GM19025 (cell line): ENCODE results near the gene GP1BA.

Experiments
- ATAC-seq: cut with Tn5 transposase; IDR thresholded peaks from one replicate; pipeline ENCODE4 v1.9.1; 2021; ENCODE audit warnings: mild to moderate bottlenecking, low read depth, moderate library complexity; ENCODE audit not compliant: unreplicated experiment

Gene GP1BA

DNA sequence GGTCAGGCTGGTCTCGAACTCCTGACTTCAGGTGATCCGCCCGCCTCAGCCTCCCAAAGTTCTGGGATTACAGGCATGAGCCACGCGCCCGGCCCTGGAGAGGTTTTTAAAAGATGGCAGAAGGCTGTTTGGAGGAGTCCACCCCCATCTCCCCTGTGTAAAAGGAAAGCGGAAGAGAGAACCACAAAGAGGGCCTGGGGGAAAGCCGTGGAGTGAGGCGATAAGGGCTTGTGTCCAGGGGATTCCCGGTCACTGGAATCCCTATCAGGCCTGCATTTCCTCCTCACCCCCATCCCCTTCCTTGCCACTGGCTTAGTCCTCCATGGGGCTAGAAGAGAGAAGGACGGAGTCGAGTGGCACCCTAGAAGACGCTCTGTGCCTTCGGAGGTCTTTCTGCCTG is at the start of gene GP1BA:
Gene GP1BA (plus strand): TSS at position 315 of the 400 bp plus-strand sequence. CDS start 328 bp downstream, outside the sequence.
- ATAC-seq: no peak

DNA sequence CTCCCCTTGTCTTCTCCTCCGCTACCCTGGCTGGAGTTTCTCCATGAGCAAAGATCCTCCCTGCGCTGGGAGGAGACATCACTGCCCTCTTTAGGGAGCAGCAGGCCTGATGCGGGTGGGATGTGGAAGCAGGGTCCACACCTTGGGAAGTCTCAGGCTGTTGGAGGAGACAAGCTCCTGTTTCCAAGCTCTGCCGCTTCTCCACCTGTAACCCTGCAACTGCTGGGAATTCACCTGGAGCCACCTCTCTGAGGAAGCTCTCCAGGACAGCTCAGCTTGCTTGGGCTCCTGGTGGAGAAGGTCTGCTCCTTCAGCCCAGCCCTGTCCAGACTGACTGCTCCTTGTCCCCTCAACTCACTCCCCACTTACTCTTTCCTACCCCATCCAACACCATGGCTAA is 47.6 kb upstream of the GP1BA start:
- no peak for ATAC-seq

GRCh38 chr17:4886830-4887229 is 45.2 kb upstream of the GP1BA start:
- ATAC-seq: no peak

GRCh38 chr17:4887581-4887980 is 44.5 kb upstream of the GP1BA start:
- no peak for ATAC-seq

DNA sequence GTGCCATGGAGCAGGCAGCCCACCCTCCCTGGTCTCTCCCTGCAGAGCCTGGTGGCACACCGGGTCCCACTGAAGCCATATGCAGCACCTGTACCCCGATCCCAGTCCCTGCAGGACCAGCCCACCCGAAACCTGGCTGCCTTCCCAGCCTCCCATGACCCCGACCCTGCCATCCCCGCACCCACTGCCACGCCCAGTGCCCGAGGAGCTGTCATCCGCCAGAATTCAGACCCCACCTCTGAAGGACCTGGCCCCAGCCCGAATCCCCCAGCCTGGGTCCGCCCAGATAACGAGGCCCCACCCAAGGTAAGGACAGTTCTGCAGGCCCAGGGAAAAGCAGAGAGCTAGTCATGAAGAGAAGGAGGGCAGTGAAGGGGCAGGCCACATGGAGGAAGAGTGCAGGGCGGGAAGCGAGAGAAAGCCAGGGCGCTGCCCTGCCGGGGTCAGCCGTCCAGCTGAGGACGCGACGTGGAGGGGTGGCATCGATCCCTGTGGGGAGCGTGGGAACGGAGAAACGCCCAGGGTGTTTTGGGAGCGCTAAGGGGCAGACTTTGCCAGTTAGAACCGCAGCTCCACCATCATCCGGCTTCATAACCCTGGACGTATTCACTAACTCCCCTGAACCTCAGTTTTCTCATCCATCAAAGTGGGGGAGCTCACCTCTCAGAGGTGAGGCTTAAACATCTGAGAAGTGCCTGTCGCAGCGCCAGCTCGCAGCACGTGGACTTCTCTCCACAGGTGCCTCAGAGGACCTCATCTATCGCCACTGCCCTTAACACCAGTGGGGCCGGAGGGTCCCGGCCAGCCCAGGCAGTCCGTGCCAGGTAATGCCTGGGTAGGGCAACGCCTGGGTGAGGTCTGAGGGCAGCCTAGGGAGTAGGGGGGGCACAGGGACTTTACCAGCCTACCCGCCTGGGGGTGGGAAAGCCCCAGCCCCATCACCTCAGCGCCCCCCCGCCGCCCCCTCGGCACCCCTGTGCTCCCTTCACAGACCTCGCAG is 40.4 kb upstream of the GP1BA start:
- no peak for ATAC-seq

DNA sequence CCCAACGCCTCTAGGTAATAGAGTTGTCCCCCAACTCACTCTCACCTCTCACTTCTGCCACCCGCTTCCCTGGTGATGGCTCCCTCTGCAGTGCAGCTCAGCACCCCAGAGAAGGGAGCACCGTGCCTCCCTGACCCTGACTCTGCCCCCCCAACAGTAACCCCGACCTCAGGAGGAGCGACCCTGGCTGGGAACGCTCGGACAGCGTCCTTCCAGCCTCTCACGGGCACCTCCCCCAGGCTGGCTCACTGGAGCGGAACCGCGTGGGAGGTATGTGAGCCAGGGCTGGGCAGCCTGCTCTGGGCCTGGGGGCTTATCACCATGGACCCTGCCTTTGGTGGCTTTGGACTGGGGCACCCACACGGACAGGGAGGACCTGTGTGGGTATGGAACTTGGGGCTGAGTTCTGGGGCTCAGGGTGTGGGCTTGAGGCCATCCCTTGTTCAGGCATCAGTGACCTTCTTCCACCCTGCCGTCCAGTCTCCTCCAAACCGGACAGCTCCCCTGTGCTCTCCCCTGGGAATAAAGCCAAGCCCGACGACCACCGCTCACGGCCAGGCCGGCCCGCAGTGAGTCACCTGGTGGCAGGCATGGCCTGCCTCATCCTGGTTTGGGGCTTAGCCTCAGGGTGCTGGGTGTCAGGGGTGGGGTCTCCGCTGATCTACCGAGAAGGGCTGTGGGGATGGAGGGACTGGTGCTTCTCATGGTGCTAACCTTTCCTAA is 39.4 kb upstream of the GP1BA start:
- ATAC-seq: no peak

GRCh38 chr17:4893272-4893671 is 38.8 kb upstream of the GP1BA start:
- no peak for ATAC-seq

DNA sequence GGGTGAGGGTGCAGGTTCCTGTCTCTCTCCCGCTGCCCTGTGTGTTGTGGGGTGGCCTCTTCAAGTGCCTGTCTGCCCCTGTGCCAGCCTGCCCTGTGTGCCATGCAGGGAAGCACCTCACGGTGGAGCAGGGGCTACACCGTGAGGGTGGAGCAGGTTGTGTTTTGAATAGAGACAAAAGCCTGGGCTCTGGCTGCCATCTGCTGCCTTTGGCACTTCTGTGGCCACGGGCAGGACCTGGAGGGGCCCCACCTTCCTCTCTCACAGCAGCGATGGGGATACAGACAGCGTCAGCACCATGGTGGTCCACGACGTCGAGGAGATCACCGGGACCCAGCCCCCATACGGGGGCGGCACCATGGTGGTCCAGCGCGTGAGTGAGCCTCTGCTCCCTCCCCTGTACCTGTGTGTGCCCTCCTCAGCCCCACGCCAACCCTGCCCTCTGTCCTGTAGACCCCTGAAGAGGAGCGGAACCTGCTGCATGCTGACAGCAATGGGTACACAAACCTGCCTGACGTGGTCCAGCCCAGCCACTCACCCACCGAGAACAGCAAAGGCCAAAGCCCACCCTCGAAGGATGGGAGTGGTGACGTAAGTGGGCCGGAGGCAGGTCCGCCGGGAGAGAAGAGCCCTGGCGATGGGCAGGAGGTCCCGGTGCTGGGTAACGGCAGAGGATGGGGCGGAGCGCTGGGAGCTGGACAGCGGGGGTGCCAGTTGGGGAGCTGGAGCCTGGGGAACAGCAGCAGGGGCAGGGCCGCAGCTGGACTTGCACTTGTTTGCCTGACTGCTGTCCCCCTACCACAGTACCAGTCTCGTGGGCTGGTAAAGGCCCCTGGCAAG is 38.1 kb upstream of the GP1BA start:
- no peak for ATAC-seq

DNA sequence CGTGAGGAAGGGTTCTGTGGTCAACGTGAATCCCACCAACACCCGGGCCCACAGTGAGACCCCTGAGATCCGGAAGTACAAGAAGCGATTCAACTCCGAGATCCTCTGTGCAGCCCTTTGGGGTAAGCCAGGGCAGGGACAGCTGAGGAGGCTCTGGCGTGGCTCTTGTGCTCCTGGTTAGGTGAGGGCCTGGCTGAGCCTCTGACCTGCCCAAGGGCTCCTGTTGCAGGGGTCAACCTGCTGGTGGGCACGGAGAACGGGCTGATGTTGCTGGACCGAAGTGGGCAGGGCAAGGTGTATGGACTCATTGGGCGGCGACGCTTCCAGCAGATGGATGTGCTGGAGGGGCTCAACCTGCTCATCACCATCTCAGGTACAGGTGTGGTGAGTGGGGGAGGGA is 37.0 kb upstream of the GP1BA start:
- no peak for ATAC-seq

DNA sequence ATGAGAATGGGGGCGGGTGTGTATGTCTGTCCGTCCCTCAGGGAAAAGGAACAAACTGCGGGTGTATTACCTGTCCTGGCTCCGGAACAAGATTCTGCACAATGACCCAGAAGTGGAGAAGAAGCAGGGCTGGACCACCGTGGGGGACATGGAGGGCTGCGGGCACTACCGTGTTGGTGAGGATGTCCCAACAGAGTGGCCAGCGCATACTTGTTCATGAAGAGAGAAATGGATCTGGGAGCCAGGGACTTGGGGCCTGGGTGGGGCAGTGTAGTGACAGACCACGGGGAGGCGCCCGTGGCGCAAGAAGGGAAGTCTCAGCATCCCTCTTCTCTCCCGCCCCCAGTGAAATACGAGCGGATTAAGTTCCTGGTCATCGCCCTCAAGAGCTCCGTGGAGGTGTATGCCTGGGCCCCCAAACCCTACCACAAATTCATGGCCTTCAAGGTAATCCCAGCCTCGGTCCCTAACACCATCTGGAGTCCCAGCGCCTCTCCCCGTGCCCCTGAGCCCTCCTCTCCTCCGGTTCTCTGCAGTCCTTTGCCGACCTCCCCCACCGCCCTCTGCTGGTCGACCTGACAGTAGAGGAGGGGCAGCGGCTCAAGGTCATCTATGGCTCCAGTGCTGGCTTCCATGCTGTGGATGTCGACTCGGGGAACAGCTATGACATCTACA is 36.3 kb upstream of the GP1BA start:
- ATAC-seq: no peak

DNA sequence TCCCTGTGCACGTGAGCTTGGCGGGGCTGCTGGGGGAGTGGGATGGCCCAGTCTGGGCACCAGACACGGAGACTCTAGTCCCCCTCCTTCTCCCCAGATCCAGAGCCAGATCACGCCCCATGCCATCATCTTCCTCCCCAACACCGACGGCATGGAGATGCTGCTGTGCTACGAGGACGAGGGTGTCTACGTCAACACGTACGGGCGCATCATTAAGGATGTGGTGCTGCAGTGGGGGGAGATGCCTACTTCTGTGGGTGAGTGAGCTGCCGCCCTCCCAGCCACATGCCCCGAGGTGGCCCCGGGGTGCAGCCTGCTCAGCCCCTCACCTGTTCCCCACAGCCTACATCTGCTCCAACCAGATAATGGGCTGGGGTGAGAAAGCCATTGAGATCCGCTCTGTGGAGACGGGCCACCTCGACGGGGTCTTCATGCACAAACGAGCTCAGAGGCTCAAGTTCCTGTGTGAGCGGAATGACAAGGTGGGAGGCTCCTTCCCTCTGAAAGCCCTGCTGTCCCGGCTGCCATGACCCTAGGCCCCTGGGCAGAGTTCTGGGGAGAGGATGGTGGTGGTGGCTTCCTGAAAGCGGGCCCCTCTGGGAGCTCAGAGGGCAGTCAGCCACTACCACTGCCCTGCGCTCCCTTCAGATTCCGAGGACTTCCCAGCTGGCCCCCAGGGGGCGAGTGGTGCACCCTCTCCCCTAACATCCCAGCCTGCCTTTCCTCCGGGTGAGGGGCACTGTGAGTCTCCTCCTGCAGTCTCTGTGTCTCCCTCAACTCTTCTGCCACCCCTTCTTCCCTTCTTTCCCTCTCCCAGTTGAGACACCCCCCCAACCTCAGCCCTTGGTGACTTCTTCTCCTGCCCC is 35.5 kb upstream of the GP1BA start:
- ATAC-seq: no peak

DNA sequence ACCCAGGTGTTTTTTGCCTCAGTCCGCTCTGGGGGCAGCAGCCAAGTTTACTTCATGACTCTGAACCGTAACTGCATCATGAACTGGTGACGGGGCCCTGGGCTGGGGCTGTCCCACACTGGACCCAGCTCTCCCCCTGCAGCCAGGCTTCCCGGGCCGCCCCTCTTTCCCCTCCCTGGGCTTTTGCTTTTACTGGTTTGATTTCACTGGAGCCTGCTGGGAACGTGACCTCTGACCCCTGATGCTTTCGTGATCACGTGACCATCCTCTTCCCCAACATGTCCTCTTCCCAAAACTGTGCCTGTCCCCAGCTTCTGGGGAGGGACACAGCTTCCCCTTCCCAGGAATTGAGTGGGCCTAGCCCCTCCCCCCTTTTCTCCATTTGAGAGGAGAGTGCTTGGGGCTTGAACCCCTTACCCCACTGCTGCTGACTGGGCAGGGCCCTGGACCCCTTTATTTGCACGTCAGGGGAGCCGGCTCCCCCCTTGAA is 34.8 kb upstream of the GP1BA start:
- no peak for ATAC-seq

- no peak for ATAC-seq
Observed at GRCh38 chr17:4897785-4898184, 34.3 kb upstream of the GP1BA start.

DNA sequence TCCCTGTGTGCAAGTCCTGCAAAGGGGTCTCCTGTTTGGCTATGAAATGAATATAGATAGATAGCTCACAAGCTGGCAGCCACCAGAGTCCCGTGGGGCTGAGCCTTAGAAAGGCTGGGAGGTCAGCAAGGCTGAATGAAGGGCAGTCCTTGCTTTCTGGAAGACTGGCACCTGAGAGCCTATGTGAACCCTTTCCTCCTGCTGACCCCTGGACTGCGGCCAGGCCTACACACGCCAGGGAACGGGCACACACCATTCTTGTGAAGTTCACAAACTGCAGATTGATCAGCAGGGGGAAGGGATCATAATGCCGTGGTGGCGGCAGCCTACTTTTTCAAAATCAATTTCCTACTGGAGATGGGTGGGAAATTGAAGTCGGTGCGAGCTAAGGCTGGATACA is 33.7 kb upstream of the GP1BA start:
- no peak for ATAC-seq

GRCh38 chr17:4898927-4899326 is 33.1 kb upstream of the GP1BA start:
- ATAC-seq: peak; percentile 11

DNA sequence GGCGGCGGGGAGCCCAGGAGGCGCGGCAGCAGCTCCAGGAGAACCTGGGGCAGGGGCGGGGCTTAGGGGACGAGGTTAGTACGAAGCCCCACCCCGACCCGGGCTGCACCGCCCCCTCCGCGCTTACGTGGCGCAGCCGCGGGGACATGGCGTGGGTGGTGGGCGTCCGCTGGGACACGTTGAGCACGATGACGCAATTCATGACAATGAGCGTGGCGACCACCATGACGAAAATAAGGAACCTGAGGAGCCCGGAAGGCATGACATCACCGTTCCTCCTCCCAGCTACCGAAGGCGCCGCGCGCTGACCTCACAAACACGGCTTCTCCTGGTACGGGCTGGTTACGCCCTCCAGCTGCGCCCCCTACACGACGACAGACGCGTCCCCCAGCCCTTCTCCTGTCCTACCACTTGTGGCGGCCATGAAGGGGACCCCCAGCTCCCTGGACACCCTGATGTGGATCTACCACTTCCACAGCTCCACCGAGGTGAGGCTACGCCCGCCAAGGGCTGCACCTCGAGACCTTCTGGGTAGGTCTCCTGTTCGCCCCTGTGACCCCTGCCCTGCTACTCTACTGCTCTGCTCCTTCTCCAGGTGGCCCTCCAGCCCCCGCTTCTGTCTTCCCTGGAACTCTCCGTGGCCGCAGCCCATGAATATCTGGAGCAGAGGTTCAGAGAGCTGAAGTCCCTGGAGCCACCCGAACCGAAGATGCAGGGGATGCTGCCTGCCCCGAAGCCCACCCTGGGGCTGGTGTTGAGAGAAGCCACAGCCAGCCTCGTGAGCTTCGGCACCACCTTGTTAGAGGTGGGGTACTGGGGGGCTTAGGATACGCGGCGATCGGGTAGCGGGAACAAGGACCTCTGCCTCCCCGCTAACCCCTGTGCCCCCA is 32.5 kb upstream of the GP1BA start, which contains the start of gene C17orf107:
Gene C17orf107 (plus strand): TSS at position 196 of the 890 bp plus-strand sequence. CDS start 227 bp downstream, at position 423.
- peak; percentile 59 for ATAC-seq

DNA sequence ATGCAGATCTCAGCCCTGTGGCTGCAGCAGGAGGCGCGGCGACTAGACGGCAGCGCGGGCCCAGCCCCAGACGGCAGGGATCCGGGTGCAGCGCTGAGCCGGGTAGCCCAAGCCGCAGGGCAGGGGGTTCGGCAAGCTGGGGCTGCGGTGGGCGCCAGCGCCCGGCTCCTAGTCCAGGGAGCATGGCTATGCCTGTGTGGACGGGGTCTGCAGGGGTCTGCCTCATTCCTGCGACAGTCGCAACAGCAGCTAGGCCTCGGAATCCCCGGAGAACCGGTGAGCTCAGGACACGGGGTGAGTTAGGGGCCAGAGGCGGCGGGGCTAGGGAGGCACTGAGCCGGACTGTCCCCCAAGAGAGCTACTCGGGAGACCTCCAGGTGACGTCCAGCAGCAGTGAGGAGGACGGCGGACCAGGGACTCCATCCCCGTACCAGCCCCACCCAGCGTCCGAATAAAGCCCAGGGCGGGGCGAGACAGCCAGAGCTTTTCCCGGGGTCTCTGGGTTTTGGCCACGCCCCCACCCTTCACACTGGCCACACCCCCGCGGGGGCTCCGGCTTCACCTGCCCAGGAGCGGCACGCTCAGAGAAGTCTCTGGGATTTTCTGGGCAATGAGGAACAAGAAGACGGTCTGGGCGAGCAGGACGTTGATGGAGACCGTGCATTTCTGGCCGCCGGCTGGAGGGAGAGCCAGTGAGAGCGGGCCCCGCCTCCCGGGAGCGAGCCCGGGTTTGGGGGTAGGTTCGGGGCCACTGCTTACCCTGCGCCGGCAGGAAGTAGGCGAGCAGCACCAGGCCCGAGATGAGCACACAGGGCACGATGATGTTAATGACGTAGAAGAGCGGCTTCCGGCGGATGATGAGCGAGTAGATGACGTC is 31.6 kb upstream of the GP1BA start:
- no peak for ATAC-seq
